Measurements from ENCODE around the gene ACD. TPM values are rescaled to one million over a fixed set of nuclear protein-coding genes. Genes with fewer than 3 reads are reported as not detected.

ACD gene
- total RNA-seq (2021) (34.7 and 38.9 TPM in 2 replicates), Bru-seq, nascent RNA (percentile 53 among the genes with signal in this experiment), BruChase-seq, experiment 1, labeled RNA remaining after a 2-hour chase (percentile 57 among the genes with signal in this experiment), BruChase-seq, experiment 2, labeled RNA remaining after a 6-hour chase (percentile 84 among the genes with signal in this experiment)
- long read RNA-seq, transcript ACD-214 (12 exons, 2,065 nt), result major isoform, 61 of 90 reads
- long read RNA-seq, partial matches to known transcripts, result 11 of 90 reads
- long read RNA-seq, other reads (novel, unspliced or antisense), result 15 of 90 reads

GRCh38 chr16:67659675-67660563 lies at the start of gene ACD:
TSS of gene ACD (minus strand) at chr16:67660260. CDS start at chr16:67660220, 40 bp downstream.
- CTCF ChIA-PET, result interaction anchor here (0.6 to 1.0 kb wide), 4 partner anchors 9 to 339 kb away, joined by 3 to 5 read pairs (median 3); no protein-coding TSS in a partner anchor
- H3K4me2 ChIP-seq, result peak within 1 kb of the TSS; percentile 90
- no peaks in the 10 kb centered on the region for H3K9me2 ChIP-seq (ENCODE audit: insufficient read depth)
- no peaks in the 10 kb centered on the region for H3K36me3 ChIP-seq (ENCODE audit: low read depth)
- H3K27ac ChIP-seq, result peak within 1 kb of the TSS; percentile 52
- peak within 1 kb of the TSS; percentile 100 for H2AFZ ChIP-seq
- TSS peak; percentile 33 for BruUV-seq (replicated peaks)
- DNase-seq, result peak; percentile 81 to 91
- intact Hi-C loops (cut with micrococcal nuclease; ENCODE audit: unreplicated experiment), result loop anchor here (2.0 kb wide), 2 partner anchors 97 to 139 kb away; partner anchors contain the start of gene CTCF
- no peaks in the 10 kb centered on the region for H3K27me3 ChIP-seq (ENCODE audit: insufficient read depth, low read depth)
- peaks cover 8% of the 10 kb centered on the region for H3K79me2 ChIP-seq (ENCODE audit: low read depth)
- H3K4me1 ChIP-seq (replicated peaks; ENCODE audit: insufficient read depth), result peaks cover 7% of the 10 kb centered on the region
- H4K20me1 ChIP-seq (ENCODE audit: insufficient read depth), result no peaks in the 10 kb centered on the region
- no peaks in the 10 kb centered on the region for H3K9me3 ChIP-seq (ENCODE audit: insufficient read depth, low read depth)
- H3K4me3 ChIP-seq, result peak within 1 kb of the TSS; percentile 97
- TF ChIP-seq CTCF (conservative IDR thresholded peaks at IDR 0.05) (no peak), EZH2 (IDR thresholded peaks at IDR 0.05; ENCODE audit: low read depth) (no peak)
- H3F3A ChIP-seq (ENCODE audit: insufficient read depth, low read depth), result peaks cover 9% of the 10 kb centered on the region
- POLR2A ChIA-PET (ENCODE audit: unreplicated experiment), result interaction anchor here (0.5 to 0.6 kb wide), 7 partner anchors 9 to 482 kb away, joined by 3 to 14 read pairs (median 3); no protein-coding TSS in a partner anchor

- Histone ChIP-seq H3K4me2 (no peak overlapping the region), H3K36me3 (ENCODE audit: low read depth) (no peaks in the 10 kb centered on the region), H3K27ac (no peak overlapping the region), H3K9me3 (ENCODE audit: insufficient read depth, low read depth) (no peaks in the 10 kb centered on the region), H3K4me1 (replicated peaks; ENCODE audit: insufficient read depth) (no peaks in the 10 kb centered on the region), H2AFZ (no peak overlapping the region), H3K79me2 (ENCODE audit: low read depth) (peaks cover 32% of the 10 kb centered on the region), H3K9me2 (ENCODE audit: insufficient read depth) (no peaks in the 10 kb centered on the region), H3K4me3 (no peak overlapping the region), H4K20me1 (ENCODE audit: insufficient read depth) (0 out of 2 replicates have a peak, but pooled peaks cover 6% of the 10 kb centered on the region), H3F3A (ENCODE audit: insufficient read depth, low read depth) (0 out of 2 replicates have a peak, but pooled peaks cover 7% of the 10 kb centered on the region), H3K27me3 (ENCODE audit: insufficient read depth, low read depth) (no peaks in the 10 kb centered on the region)
- intact Hi-C loops (cut with micrococcal nuclease; ENCODE audit: unreplicated experiment), result no loop called here
- TF ChIP-seq CTCF (conservative IDR thresholded peaks at IDR 0.05) (no peak), EZH2 (IDR thresholded peaks at IDR 0.05; ENCODE audit: low read depth) (no peak)
- ChIA-PET CTCF (no interaction called here), POLR2A (ENCODE audit: unreplicated experiment) (no interaction called here)
- DNase-seq, result no peak
- no TSS peak for BruUV-seq (replicated peaks)
These were observed 49.0 kb upstream of the ACD start for GRCh38 chr16:67709050-67709449.

GRCh38 chr16:67708368-67708771 lies 48.3 kb upstream of the ACD start:
- intact Hi-C loops (cut with micrococcal nuclease; ENCODE audit: unreplicated experiment), result no loop called here
- TF ChIP-seq EZH2 (IDR thresholded peaks at IDR 0.05; ENCODE audit: low read depth), result no peak
- no peak for TF ChIP-seq CTCF (conservative IDR thresholded peaks at IDR 0.05)

More at GRCh38 chr16:67708368-67708771, 48.3 kb upstream of the ACD start:
- H3K4me2 ChIP-seq, result no peak overlapping the region
- H3K9me2 ChIP-seq (ENCODE audit: insufficient read depth), result no peaks in the 10 kb centered on the region
- H3K27me3 ChIP-seq (ENCODE audit: insufficient read depth, low read depth), result no peaks in the 10 kb centered on the region
- BruUV-seq (replicated peaks), result no TSS peak
- no peaks in the 10 kb centered on the region for H3K36me3 ChIP-seq (ENCODE audit: low read depth)
- CTCF ChIA-PET, result no interaction called here
- peaks cover 30% of the 10 kb centered on the region for H3K79me2 ChIP-seq (ENCODE audit: low read depth)
- H3F3A ChIP-seq (ENCODE audit: insufficient read depth, low read depth), result 0 out of 2 replicates have a peak, but pooled peaks cover 8% of the 10 kb centered on the region
- POLR2A ChIA-PET (ENCODE audit: unreplicated experiment), result no interaction called here
- no peak overlapping the region for H2AFZ ChIP-seq
- H3K4me1 ChIP-seq (replicated peaks; ENCODE audit: insufficient read depth), result no peaks in the 10 kb centered on the region
- DNase-seq, result no peak
- no peak overlapping the region for H3K4me3 ChIP-seq
- no peak overlapping the region for H3K27ac ChIP-seq
- H4K20me1 ChIP-seq (ENCODE audit: insufficient read depth), result 0 out of 2 replicates have a peak, but pooled peaks cover 6% of the 10 kb centered on the region
- no peaks in the 10 kb centered on the region for H3K9me3 ChIP-seq (ENCODE audit: insufficient read depth, low read depth)

Measured in PC-9 (cell line).